ENCODE data around the gene CARD9.

- TF ChIP-seq ZNF791 (tag by site-specific recombination; IDR thresholded peaks at IDR 0.05) (no peak), GLI4 (tag by site-specific recombination; IDR thresholded peaks at IDR 0.05) (no peak), CTCF (tag by site-specific recombination; IDR thresholded peaks at IDR 0.05) (no peak), PRDM10 (tag by site-specific recombination; IDR thresholded peaks at IDR 0.05) (no peak), ZNF10 (tag by site-specific recombination; IDR thresholded peaks at IDR 0.05) (no peak), ZNF514 (tag by site-specific recombination; IDR thresholded peaks at IDR 0.05) (no peak), ZNF549 (tag by site-specific recombination; IDR thresholded peaks at IDR 0.05) (no peak), ZNF16 (tag by site-specific recombination; IDR thresholded peaks at IDR 0.05; ENCODE audit: low read depth) (no peak)
- TF ChIP-seq, protein P1, sequence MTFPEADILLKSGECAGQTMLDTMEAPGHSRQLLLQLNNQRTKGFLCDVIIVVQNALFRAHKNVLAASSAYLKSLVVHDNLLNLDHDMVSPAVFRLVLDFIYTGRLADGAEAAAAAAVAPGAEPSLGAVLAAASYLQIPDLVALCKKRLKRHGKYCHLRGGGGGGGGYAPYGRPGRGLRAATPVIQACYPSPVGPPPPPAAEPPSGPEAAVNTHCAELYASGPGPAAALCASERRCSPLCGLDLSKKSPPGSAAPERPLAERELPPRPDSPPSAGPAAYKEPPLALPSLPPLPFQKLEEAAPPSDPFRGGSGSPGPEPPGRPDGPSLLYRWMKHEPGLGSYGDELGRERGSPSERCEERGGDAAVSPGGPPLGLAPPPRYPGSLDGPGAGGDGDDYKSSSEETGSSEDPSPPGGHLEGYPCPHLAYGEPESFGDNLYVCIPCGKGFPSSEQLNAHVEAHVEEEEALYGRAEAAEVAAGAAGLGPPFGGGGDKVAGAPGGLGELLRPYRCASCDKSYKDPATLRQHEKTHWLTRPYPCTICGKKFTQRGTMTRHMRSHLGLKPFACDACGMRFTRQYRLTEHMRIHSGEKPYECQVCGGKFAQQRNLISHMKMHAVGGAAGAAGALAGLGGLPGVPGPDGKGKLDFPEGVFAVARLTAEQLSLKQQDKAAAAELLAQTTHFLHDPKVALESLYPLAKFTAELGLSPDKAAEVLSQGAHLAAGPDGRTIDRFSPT (tag by site-specific recombination; IDR thresholded peaks at IDR 0.05) = no peak
These were observed 31.7 kb downstream of the CARD9 start for GRCh38 chr9:136341769-136342168.

All from HEK293 (cell line).